GM21723 (cell line): ENCODE data around the gene TRAF3IP1.

Experiments used
- ATAC-seq: cut with Tn5 transposase; IDR thresholded peaks from one replicate; pipeline ENCODE4 v1.9.1; 2021; ENCODE audit warnings: mild to moderate bottlenecking, moderate library complexity; ENCODE audit not compliant: unreplicated experiment

TRAF3IP1 gene

GRCh38 chr2:238423561-238424312 is 103.4 kb downstream of the TRAF3IP1 start:
- no peak for ATAC-seq

DNA sequence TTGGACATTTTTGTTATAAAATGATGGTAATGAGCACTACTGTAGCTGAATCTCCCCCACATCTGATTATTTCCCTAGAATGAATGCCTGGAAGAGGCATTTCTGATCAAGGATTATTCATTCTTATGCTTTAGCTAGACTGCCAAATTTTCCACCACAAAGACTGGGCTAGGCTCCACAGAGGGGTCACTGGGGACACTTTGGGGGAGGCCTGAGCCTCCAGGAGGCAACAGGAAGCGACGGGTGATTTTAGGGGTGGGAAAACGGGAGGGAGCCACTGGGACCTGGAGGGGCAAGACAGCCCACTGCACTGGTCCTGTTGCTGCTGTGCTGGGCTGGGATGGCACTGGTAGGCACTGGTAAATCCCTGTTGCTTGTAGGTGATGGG is 104.0 kb downstream of the TRAF3IP1 start:
- ATAC-seq, result no peak

DNA sequence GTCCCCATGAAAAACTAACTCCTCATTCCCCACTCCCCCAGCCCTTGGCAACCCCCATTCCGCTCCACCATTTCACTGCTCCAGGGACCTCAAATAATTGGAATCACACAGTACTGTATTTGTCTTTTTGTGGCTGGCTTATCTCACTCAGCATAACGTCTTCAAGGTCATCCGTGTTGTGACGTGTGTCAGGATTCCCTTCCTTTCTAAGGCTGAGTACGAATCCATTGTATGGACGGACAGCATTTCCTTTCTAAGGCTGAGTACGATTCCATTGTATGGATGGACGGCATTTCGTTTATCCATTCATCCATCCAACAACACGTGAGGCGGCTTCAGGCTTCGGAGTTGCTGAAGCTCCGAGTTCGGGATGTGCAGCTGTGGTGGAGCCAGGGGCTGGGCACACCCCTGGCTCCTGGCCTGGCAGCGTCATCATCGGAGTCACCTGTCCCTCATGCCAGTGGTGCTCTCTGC is 105.2 kb downstream of the TRAF3IP1 start:
- ATAC-seq, result no peak

GRCh38 chr2:238425979-238426567 is 105.8 kb downstream of the TRAF3IP1 start:
- peak; percentile 22 for ATAC-seq

GRCh38 chr2:238426568-238427434 is 106.5 kb downstream of the TRAF3IP1 start, which contains the start of gene ASB1:
Gene ASB1 (plus strand): TSS chr2:238426927. CDS start chr2:238427071, 144 bp downstream.
- ATAC-seq, result peak; percentile 85

- peak; percentile 17 for ATAC-seq
Measured at GRCh38 chr2:238427435-238428162, 107.3 kb downstream of the TRAF3IP1 start.

- ATAC-seq, result no peak
Measured at GRCh38 chr2:238428866-238429265, 108.5 kb downstream of the TRAF3IP1 start.

DNA sequence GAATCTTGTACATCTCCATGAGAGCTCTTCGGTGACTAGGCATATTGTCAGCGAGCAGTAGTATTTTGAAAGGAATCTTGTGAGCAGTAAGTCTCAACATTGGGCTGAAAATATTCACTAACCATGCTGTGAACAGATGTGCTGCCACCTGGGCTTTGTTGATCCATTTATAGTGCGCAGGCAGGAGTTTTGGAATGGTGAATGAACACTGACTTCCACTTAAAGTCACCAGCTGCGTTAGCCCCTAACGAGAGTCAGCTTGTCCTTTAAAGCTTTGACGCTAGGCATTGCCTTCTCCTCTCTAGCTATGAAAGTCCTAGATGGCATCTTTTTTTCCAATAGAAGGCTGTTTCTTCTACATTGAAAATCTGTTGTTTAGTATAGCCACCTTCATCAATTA is 110.5 kb downstream of the TRAF3IP1 start:
- ATAC-seq, result no peak

DNA sequence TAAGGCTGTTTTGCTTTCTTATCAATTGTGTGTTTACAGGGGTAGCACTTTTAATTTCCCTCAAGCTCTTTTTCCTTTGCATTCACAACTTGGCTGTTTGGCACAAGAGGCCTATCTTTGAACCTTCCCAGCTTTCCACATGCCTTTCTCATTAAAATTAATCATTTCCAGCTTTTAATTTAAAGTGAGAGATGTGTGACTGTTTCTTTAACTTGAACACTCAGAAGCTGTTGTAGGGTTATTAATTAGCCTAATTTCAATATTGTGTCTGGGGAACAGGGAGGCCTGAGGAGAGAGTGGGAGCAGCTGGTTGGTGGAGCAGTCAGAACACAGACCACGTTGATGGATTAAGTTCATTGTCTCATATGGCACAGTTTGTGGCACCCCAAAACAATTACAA is 111.1 kb downstream of the TRAF3IP1 start:
- ATAC-seq, result no peak

DNA sequence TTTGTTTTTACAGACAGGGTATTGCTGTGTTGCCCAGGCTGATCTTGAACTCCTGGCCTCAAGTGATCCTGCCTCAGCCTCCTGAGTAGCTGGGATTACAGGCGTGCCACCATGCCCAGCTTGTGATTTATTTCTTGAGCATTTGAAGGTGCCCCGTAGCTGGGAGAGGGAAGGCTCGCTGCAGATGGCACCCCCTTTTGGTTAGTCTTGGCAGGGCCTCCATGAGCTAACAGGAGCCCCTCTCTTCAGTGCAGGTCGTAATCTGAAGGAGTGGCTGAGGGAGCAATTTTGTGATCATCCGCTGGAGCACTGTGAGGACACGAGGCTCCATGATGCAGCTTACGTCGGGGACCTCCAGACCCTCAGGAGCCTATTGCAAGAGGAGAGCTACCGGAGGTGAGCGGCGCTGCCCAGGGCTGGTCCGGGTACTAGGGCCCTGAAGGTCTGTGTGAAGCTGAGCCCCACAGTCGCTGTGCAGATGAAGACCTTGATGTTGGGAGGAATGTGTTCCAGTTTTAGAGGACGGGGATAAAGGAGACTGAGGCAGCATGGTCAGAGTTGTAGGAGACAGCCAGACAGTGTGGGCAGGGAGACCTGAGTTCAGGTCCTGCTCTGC is 113.1 kb downstream of the TRAF3IP1 start:
- no peak for ATAC-seq

- no peak for ATAC-seq
Measured at GRCh38 chr2:238433941-238434845, 113.9 kb downstream of the TRAF3IP1 start.

DNA sequence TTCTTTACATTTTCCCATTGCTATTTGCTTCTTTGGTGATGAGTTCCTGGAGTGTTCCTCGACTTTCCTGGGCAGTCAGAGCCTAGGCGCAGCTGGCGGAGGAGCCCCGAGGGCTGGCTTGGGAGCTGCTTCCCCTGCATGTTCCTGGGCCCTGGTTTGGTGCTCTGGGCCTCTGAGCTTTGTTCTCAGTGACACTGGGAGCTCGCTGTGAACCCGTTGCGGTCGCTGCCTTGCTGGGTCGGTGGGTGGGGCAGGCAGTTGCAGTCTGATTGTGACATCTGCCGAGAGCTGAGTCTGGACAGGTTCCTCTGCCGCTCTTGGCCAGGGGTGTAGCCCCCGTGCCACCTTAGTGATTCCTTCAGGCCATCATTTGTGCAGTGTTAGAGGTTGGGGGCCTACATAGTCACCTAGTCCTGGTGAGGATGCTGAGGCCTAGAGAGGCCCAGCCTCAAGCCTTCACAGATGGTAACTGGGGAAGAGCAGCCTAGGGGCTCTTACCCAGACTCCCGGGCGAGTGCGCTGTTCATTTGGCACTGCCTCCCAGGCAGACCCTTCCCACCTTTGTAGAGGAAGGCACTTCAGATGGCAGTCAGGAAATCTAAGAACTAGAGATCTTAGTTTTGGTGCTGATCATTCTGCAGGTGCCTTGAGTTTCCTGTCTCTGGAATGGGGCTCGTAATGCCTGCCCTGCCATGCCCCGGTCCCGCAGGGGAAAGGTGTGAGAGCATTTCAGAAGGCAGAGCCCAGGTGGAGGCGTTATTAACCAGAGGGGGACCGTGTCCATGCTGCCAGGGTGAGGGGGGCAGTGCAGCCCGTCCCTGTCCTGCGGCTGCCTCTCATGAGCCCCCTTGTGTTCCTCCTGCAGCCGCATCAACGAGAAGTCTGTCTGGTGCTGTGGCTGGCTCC is 114.8 kb downstream of the TRAF3IP1 start:
- ATAC-seq, result no peak

DNA sequence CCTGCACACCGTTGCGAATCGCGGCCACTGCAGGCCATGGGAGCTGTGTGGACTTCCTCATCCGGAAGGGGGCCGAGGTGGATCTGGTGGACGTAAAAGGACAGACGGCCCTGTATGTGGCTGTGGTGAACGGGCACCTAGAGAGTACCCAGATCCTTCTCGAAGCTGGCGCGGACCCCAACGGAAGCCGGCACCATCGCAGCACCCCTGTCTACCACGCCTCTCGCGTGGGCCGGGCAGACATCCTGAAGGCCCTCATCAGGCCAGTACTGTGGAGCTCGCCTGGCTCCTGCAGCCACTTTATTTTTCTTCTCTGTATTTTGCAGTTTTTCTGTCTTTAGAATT is 115.4 kb downstream of the TRAF3IP1 start:
- ATAC-seq, result no peak

DNA sequence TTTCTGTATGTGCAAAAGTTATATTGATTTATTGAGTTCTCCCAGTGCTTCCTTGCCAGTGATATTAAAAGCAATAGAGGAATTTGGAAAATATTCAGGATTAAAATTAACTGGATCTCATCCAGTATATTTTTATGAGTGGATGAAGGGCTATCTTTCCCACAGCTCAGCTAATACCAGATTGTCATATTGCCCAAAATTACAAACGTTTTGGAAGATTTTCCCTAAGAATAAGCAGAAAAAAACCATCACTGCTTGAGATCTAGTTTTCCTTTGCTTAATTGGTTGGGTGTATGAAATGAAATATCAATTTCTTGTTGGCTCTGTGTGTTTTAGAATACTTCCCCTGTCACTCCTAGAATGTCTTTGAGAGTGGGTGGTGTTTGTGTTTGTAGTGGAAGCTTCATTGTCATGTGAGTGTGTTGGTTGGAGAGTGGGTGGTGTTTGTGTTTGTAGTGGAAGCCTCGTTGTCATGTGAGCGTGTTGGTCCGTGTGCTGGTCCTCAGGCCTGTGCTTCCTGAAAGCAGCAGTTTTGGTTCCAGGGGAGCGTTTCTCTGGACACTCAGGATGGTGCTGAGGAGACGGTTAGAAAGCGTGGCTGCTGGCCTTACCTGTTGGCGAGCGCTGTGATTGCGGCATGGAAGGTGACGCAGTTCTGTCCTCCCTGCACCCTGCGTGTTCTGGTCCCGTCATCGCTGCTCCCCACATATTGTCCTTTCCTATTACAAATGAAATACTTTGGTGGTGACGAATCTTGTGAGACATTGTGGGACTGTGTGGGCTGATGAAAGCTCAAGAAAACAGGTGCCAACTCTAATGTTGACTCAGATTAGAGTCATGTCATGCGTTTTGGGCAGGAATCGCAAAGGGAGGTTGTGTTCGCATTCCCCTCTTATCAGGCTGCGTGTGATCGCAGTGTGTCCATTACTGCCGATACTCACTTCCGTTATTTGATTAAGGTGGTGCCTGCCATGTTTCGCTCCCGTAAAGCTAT is 118.8 kb downstream of the TRAF3IP1 start:
- ATAC-seq, result no peak

DNA sequence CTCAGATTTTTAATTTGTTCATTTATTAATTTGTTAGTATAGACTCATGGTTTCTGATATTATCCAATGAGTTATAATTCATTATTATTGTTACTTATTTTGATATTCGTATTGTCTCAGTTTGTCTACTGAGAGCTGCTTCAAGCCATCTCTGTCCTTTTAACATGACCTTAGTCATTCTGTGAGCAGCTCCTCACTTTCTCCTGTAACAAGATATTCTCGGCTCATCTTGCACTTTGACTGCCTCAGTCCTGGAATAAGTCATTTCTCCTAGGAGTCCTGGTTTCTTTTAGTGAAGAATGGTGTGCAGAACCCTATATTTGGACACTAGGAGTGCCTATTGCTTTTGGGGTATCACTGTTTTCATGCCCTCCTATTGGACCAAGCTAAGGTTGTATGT is 119.6 kb downstream of the TRAF3IP1 start:
- no peak for ATAC-seq

DNA sequence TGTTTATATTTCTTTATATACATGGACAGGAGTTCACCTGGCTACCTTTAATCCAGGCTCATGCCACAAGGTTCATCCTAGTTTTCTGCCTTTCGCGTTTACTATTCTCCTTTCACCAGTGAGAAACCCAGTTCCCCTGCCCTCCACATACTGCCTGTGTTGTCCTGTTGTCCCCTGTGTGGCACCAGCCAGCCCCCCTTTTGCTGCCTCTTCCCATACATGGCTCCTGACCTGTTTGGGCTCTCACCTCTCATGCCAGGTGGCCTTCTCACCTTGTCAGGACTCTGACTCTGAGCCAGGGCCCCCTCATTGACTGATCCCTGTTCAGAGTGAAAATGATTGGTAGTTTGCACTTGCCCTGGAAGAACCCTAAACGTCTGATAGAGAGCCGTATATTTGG is 120.0 kb downstream of the TRAF3IP1 start:
- ATAC-seq, result no peak

GRCh38 chr2:238440767-238441166 is 120.4 kb downstream of the TRAF3IP1 start:
- ATAC-seq, result no peak
